T follicular helper cell (primary cell): ENCODE results near the gene ATF6.
A peak's percentile ranks its signal among the peaks of the same experiment; 100 is the strongest.
"Not testable (repeated sequence)": the region's sequence is repeated elsewhere in the genome, so short reads cannot be mapped to it uniquely, and the experiment has no call there.

Experiments
- DNase-seq: peaks from one replicate; pipeline ENCODE4 v3.0.0-alpha.2; 2020; ENCODE audit warnings: low read depth

The ATF6 gene

DNA sequence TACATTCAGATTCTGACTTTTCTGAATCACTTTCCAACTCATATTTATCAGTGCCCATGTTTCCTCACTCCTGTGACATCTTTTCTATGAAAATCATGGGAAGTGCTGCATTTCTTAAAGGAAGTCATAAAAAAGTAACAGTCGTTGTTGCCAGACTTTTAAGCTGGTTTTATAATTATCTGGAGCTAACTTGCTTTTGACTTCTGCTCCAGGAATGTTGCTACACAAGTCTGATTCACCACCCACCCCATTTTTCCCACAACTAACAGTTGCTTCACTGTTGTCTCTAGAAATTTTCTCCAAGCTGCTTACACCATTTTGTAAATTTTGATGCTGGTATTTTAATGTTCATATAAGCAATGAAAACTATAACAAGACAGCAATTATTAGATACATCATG, 32.6 kb upstream of the ATF6 start:
- no peak for DNase-seq

- DNase-seq: no peak
Observed at GRCh38 chr1:161735837-161736236, 30.3 kb upstream of the ATF6 start.

DNA sequence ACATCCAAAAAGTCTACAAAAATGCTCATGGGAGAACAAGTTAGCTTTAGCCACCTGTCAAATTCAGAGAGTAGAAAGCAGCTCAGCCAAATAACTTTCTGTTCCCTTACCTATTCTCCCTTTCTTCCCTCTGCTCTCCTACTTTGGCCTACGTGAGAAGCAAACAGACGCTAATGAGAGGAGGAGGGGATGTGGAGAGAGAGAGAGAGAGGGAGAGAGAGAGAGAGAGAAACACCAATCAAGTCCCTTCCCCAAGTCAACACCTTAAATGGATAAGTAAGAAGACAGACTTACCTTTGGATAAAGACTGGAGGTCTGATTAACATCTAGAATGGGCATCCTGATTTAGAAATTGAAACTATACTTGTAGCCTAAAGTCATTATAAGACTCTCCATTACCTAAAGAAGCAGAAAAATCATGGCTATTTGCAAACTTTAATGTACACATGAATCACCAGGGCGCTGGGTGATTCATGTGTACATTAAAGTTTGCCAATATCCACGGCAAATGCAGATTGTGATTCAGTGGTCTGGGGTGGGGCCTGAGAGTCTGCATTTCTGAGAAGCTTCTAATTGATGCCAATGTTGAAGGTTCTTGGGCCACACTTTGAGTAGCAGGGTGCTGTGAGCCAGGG, 29.7 kb upstream of the ATF6 start:
- no peak for DNase-seq

- no peak for DNase-seq
Observed at GRCh38 chr1:161737625-161738024, 28.5 kb upstream of the ATF6 start.

GRCh38 chr1:161738627-161739287, 27.4 kb upstream of the ATF6 start:
- peak; percentile 3 for DNase-seq

GRCh38 chr1:161739865-161740566, 26.1 kb upstream of the ATF6 start:
- no peak for DNase-seq

DNA sequence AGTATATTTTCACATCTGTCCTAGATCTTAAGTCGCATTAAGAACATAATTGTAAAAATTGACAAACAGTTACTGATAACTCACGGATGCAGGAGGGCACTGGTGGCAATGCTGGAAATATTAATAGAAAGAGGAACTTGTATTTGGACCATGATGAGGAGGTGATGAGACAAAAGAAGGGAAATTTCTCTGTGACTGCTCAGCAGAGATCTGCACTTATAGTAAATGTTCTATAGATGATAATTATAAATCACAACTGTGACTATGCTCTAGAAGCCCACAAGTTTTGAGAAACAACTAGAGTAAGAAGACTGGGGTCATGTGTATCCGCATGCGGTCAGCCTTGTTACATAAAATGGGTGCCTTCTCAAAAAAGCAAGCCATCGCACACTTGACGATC, 25.2 kb upstream of the ATF6 start:
- DNase-seq: no peak

DNA sequence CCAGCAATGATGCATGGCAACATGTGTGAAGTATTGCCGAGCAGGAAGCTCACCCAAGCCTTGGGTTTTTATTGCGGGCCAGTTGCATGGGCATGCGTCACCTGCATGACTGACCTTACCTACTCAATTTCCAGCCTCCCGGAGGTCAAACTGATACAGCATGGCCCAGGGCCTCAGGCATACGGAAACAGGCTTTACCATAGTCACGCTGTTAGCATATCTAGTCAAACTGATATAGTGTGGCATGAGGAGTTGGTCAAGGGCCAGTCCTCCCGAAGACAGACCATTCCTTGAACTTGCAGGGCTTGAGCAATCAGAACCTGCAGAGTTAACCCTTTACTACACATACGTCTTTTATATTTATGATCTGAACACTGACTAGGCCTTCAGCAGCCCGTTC, 22.9 kb upstream of the ATF6 start:
- no peak for DNase-seq

DNA sequence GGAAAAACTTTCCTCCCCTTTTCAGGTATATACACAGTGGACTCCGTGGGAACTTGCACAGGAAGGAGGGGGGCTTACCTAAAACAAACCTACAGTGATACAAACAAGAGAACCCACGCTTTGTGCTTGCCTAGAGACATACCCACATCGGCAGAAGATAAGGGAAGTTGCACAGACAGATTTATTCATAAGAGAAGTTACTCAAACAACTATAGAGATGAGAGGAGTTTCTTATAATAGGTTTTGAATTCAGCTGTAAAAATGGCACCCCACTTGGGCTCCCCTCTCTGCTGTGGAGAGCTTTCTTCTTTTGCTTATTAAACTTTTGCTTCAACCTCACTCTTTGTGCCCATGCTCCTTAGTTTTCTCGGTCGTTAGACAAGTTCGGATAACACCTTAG, 18.3 kb upstream of the ATF6 start:
- DNase-seq: no peak

DNA sequence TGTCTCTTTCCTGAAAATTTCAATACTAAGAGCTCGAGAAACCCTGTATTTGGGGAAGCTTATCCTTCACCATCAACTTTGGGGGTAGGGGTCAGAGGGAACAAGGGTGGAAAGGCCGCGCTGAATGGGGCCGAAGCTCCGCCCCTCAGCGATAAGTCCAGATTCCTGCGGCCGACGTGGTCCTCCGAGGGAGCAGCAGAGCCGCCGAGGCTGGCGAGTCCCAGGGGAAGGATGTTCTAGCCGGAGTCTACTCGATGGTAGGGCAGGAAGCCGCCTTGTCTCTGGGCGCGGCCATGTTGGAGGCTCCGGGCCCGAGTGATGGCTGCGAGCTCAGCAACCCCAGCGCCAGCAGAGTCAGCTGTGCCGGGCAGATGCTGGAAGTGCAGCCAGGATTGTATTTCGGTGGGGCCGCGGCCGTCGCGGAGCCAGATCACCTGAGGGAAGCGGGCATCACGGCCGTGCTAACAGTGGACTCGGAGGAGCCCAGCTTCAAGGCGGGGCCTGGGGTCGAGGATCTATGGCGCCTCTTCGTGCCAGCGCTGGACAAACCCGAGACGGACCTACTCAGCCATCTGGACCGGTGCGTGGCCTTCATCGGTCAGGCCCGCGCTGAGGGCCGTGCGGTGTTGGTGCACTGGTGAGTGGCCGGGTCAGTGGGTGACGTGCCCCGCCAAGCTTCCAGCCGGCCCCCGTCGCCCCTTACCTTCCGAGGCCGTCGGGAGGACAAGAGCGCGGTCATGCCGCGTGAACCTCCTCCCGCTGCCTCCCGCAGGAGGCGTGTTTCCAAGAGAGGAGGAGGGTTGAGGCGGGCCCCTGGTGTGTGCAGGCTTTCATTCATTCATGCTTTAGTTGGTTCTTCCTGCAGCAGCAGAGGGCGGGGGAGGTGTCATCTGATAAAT, 16.4 kb upstream of the ATF6 start, which contains the start of gene DUSP12:
DUSP12 (plus strand) TSS at position 278 of the 899 bp plus-strand sequence; CDS start at position 294, 16 bp downstream.
- peak; percentile 76 for DNase-seq

DNA sequence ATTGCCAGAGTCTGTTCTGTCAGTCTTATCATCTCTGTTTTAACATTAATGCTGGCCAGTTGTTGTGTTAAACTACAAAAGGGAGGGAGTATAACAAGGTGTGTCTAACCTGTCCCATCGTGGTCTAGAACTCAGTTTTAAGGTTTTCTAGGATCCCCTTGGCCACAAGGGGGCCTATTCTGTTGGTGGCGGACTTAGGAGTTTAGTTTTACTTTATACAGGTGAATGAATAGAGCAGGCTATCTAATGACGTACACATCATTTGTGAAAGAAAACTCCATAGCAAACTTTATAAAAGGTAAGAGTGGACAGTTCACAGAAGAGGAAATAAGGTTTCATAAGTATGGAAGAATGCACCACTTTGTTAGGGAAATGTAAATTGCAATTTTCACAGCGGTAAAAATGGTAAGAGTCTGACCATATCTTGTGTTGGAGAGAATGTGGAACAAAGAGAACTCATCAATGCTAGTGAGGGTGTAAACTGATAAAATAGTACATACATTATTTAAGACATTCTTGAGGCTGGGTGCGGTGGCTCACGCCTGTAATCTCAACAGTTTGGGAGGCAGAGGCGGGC, 2.5 kb upstream of the ATF6 start:
- peak; percentile 28 for DNase-seq

- DNase-seq: no peak
Observed at GRCh38 chr1:161768461-161768860, 2.3 kb downstream of the ATF6 start.

GRCh38 chr1:161768986-161769672, 3.0 kb downstream of the ATF6 start:
- no peak for DNase-seq

DNA sequence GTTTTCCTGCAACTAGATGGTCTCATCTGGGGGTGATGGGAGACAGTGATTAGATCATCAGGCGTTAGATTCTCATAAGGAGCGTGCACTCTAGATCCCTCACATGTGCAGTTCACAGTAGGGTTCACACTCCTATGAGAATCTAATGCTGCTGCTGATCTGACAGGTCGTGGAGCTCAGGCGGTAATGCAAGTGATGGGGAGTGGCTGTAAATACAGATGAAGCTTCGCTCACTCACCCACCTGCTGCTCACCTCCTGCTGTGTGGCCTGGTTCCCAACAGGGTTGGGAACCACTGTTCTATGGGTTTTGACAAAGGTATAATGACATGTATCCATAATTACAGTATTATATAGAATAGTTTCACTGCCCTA, 3.5 kb downstream of the ATF6 start:
- not testable (repeated sequence) for DNase-seq

DNA sequence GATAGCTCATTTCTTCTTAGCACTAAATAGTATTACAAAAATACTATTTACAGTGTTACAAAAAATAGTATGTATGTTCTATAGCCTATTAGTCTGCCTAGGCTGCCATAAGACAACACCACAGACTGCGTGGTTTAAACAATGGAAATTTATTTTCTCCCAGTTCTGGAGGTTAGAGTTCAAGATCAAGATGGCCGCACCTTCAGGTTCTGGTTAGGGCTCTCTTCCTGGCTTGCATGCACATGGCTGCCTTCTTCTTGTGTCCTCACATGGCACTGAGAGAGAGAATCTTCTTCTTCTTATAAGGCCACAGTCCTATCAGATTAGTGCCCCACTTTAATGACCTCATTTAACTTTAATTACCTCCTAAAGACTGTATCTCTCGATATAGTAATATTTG, 4.1 kb downstream of the ATF6 start:
- DNase-seq: no peak

DNA sequence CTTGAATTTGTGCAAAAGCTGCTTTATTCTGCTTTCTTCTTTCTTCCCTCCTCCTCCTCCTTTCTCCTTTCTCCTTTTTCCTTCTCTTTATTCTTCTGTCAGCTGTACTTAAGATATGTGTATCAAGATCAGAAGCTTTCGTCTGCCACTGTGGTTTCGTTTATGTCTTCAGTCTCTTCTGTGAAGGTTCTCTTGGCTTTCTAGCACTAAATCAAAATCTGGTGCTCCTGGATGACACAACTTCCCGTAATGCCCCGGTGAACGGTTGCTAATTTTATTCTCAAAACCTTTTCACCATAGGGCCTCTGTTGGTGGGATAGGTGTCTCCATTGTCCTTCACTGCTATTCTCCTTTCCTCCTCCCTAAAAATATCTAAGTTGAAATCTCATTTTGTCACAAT, 5.0 kb downstream of the ATF6 start:
- no peak for DNase-seq

DNA sequence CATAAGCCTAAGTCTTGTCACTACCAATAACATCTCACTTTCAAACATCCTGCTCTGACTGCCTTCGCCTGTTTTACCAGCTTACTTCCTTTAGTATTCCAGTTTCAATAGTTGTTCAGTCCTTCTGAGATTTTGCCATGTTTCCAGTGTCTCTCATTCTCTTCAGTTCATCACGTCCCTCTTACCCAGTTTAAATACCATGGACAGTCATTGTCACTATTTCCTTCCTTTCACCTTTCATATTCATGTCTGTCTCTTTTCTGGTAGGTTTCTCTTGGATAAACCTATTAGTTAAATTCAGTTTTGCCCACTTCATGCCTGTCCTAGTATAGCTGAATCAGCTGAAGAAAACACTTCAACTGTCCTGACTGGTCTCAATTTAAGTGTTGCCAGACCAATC, 5.9 kb downstream of the ATF6 start:
- no peak for DNase-seq

GRCh38 chr1:161772397-161772796, 6.3 kb downstream of the ATF6 start:
- DNase-seq: no peak

DNA sequence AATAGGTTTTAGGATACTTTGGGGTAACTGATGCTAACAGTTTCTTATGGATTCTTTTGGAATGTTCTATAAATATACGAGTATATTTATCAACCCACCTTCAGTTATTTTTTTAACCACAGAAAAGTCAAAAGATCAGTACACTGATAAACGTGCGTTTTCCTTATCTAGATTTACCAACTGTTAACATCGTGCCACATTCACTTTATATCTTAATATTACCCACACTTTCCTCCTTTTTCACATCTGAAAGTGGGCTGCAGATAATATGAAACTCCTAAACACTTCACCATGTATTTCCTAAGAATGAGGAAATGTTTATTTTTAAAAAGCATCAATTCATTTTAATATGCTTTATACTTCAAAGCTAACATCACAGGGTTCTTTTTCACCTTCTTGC, 7.7 kb downstream of the ATF6 start:
- no peak for DNase-seq

DNA sequence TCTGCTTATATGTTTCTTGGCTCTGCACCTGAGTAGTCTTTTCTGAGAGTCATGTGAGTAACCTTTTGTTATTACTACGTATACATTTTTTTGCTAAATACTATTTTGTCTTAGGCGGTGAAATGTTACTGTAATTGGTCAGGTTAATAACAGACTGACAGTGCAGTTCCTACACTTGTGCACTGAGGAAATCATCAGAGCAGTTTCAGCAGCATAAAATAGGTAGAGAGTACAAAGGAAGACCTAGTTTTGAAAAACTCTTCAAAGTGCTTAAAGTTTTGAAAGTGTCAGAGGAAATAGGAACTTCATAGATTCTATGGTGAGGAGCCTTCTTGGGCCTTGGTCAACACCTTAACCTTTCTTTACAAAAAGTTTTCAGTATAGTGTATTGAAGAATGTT, 11.1 kb downstream of the ATF6 start:
- no peak for DNase-seq

DNA sequence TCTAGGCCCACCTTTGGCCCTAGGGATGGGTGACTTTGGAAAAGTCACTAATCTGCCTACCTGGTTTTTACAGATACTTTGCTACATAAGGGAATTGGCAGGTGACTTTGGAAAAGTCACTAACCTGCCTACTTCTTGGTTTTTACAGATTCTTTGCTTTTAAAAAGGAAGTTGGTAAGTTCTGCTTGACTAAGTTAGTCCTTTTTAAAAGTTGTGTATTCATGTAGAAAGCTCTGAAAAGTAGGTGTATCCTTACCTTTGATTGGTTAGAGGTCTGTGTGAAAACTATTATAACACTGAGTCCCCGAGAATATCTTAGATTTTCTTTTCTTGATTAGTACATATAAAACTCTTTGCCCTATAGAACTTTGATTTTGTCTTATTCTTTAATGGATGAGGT, 12.4 kb downstream of the ATF6 start:
- no peak for DNase-seq
